Measurements from ENCODE around the gene CEP72.
"Not testable (repeated sequence)": the region's sequence is repeated elsewhere in the genome, so short reads cannot be mapped to it uniquely, and the experiment has no call there.

The CEP72 gene

GRCh38 chr5:572398-573019, 39.6 kb upstream of the CEP72 start:
- no peak overlapping the region for H3K4me3 ChIP-seq (ENCODE audit: low read depth, low read length)
- no peak for DNase-seq (ENCODE audit: low read depth)
- TF ChIP-seq CTCF (IDR thresholded peaks at IDR 0.05; ENCODE audit: low read depth, low read length) = no peak
- TF ChIP-seq MAX (IDR thresholded peaks at IDR 0.05; ENCODE audit: low read depth, low read length) = no peak
- no peak for TF ChIP-seq POLR2A (IDR thresholded peaks at IDR 0.05; ENCODE audit: extremely low read depth, insufficient read length)
- no peak for TF ChIP-seq MYC (IDR thresholded peaks at IDR 0.05; ENCODE audit: low read depth, low read length)

- H3K4me3 ChIP-seq (ENCODE audit: low read depth, low read length) = no peak overlapping the region
- no peak for TF ChIP-seq CTCF (IDR thresholded peaks at IDR 0.05; ENCODE audit: low read depth, low read length)
- no peak for TF ChIP-seq MAX (IDR thresholded peaks at IDR 0.05; ENCODE audit: low read depth, low read length)
- no peak for TF ChIP-seq MYC (IDR thresholded peaks at IDR 0.05; ENCODE audit: low read depth, low read length)
- no peak for TF ChIP-seq POLR2A (IDR thresholded peaks at IDR 0.05; ENCODE audit: extremely low read depth, insufficient read length)
- no peak for DNase-seq (ENCODE audit: low read depth)
These were observed 38.9 kb upstream of the CEP72 start for GRCh38 chr5:573206-573605.

GRCh38 chr5:573976-574375, 38.2 kb upstream of the CEP72 start:
- no peak for DNase-seq (ENCODE audit: low read depth)
- TF ChIP-seq CTCF (IDR thresholded peaks at IDR 0.05; ENCODE audit: low read depth, low read length) = no peak
- TF ChIP-seq MAX (IDR thresholded peaks at IDR 0.05; ENCODE audit: low read depth, low read length) = no peak

GRCh38 chr5:574906-575305, 37.2 kb upstream of the CEP72 start:
- no peak overlapping the region for H3K4me3 ChIP-seq (ENCODE audit: low read depth, low read length)
- DNase-seq (ENCODE audit: low read depth) = no peak
- TF ChIP-seq POLR2A (IDR thresholded peaks at IDR 0.05; ENCODE audit: extremely low read depth, insufficient read length) (no peak), MYC (IDR thresholded peaks at IDR 0.05; ENCODE audit: low read depth, low read length) (no peak)

More at GRCh38 chr5:573976-574375, 38.2 kb upstream of the CEP72 start:
- no peak overlapping the region for H3K4me3 ChIP-seq (ENCODE audit: low read depth, low read length)

GRCh38 chr5:575636-576035, 36.5 kb upstream of the CEP72 start:
- no peak for TF ChIP-seq MAX (IDR thresholded peaks at IDR 0.05; ENCODE audit: low read depth, low read length)
- no peak for TF ChIP-seq CTCF (IDR thresholded peaks at IDR 0.05; ENCODE audit: low read depth, low read length)
- no peak for TF ChIP-seq MYC (IDR thresholded peaks at IDR 0.05; ENCODE audit: low read depth, low read length)
- TF ChIP-seq POLR2A (IDR thresholded peaks at IDR 0.05; ENCODE audit: extremely low read depth, insufficient read length) = no peak
- DNase-seq (ENCODE audit: low read depth) = no peak
- no peak overlapping the region for H3K4me3 ChIP-seq (ENCODE audit: low read depth, low read length)

GRCh38 chr5:577214-577613, 34.9 kb upstream of the CEP72 start:
- H3K4me3 ChIP-seq (ENCODE audit: low read depth, low read length); DNase-seq (ENCODE audit: low read depth): not testable (repeated sequence)

GRCh38 chr5:577800-578199, 34.3 kb upstream of the CEP72 start:
- H3K4me3 ChIP-seq (ENCODE audit: low read depth, low read length) = no peak overlapping the region
- DNase-seq (ENCODE audit: low read depth) = no peak
- TF ChIP-seq POLR2A (IDR thresholded peaks at IDR 0.05; ENCODE audit: extremely low read depth, insufficient read length) = no peak
- TF ChIP-seq CTCF (IDR thresholded peaks at IDR 0.05; ENCODE audit: low read depth, low read length) = no peak
- TF ChIP-seq MAX (IDR thresholded peaks at IDR 0.05; ENCODE audit: low read depth, low read length) = no peak
- TF ChIP-seq MYC (IDR thresholded peaks at IDR 0.05; ENCODE audit: low read depth, low read length) = no peak

Measured in NB4 (cell line).